SK-N-SH (cell line): ENCODE measurements around the gene CIT. TPM values are rescaled to one million over a fixed set of nuclear protein-coding genes. Genes with fewer than 3 reads are reported as not detected.

Experiments used
- CTCF ChIA-PET: fragments of 300-600, 350-600 bp; formaldehyde crosslinking; extraction: SDS; loops from one replicate; lab custom pipeline; 2021; lab: Yijun Ruan, JAX
- POLR2A ChIA-PET: fragments of 350-600 bp; sonication (Branson Sonifier 250); formaldehyde crosslinking; extraction: SDS; loops from one replicate; lab custom pipeline; 2020; ENCODE audit warnings: antibody characterized with exemption, inconsistent platforms; lab: Yijun Ruan, JAX
- DNase-seq: peaks from one replicate; pipeline ENCODE4 v3.0.0; 2012
- H2AFZ ChIP-seq: fragments of 200-600 bp; sonication (generic); 2 replicates; pipeline ENCODE4 v1.8.1; 2016; ENCODE audit warnings: antibody characterized with exemption, mild to moderate bottlenecking, low read depth
- H3F3A ChIP-seq: fragments of 200-600 bp; sonication (generic); replicated peaks from 2 replicates; pipeline ENCODE3; 2016; ENCODE audit warnings: antibody characterized with exemption, mild to moderate bottlenecking; ENCODE audit not compliant: insufficient read depth
- H3K27ac ChIP-seq, 2 experiments: fragments of 200-500 bp in 1 of 2; fragments of 200-600 bp in 1 of 2; sonication (Bioruptor generic) in 1 of 2; sonication (generic), shearing (Covaris generic) in 1 of 2; 2 replicates each; pipeline versions ENCODE4 v1.5.1 to v1.6.1; 2014 to 2016; ENCODE audit warnings: low read depth in 2 of 2, inconsistent platforms in 1 of 2, low read length in 1 of 2, mild to moderate bottlenecking in 1 of 2, mixed read lengths in 1 of 2
- H3K27me3 ChIP-seq: fragments of 200-600 bp; sonication (generic), shearing (Covaris generic); 2 replicates; pipeline ENCODE4 v1.6.1; 2016; ENCODE audit warnings: mixed run types; ENCODE audit not compliant: insufficient read depth
- H3K36me3 ChIP-seq, 2 experiments: fragments of 200-500 bp in 1 of 2; fragments of 200-600 bp in 1 of 2; sonication (Bioruptor generic) in 1 of 2; sonication (generic) in 1 of 2; replicated peaks in 1 of 2; 2 replicates each; pipeline versions ENCODE3 to v1.5.1; 2014 to 2016; ENCODE audit warnings: low read length in 1 of 2, mild to moderate bottlenecking in 1 of 2; ENCODE audit not compliant: insufficient read depth in 2 of 2, control insufficient read depth in 1 of 2
- H3K4me1 ChIP-seq, 2 experiments: fragments of 200-500 bp in 1 of 2; fragments of 200-600 bp in 1 of 2; sonication (Bioruptor generic) in 1 of 2; sonication (generic), shearing (Covaris generic) in 1 of 2; 2 replicates each; pipeline versions ENCODE4 v1.5.1 to v1.6.1; 2014 to 2016; ENCODE audit warnings: low read depth in 1 of 2, low read length in 1 of 2, mixed run types in 1 of 2; ENCODE audit not compliant: insufficient read depth in 2 of 2, control insufficient read depth in 1 of 2
- H3K4me2 ChIP-seq: fragments of 200-600 bp; sonication (generic), shearing (Covaris generic); 2 replicates; pipeline ENCODE4 v1.6.1; 2017; ENCODE audit warnings: mixed run types
- H3K4me3 ChIP-seq, 2 experiments: fragments of 200-500 bp in 1 of 2; fragments of 200-600 bp in 1 of 2; sonication (Bioruptor generic) in 1 of 2; sonication (generic), shearing (Covaris generic) in 1 of 2; 2 replicates each; pipeline versions ENCODE4 v1.5.1 to v1.8.1; 2014 to 2016; ENCODE audit warnings: low read depth in 2 of 2, inconsistent platforms in 1 of 2, low read length in 1 of 2, mild to moderate bottlenecking in 1 of 2, mixed read lengths in 1 of 2, moderate library complexity in 1 of 2
- H3K79me2 ChIP-seq: fragments of 200-600 bp; sonication (generic); 2 replicates; pipeline ENCODE4 v1.8.1; 2017; ENCODE audit warnings: mild to moderate bottlenecking; ENCODE audit not compliant: insufficient read depth
- H3K9ac ChIP-seq: fragments of 200-600 bp; sonication (generic); 2 replicates; pipeline ENCODE4 v1.6.1; 2017; ENCODE audit warnings: mixed run types
- H3K9me2 ChIP-seq: fragments of 200-600 bp; sonication (generic); 2 replicates; pipeline ENCODE4 v1.6.1; 2017; ENCODE audit warnings: mixed run types
- H3K9me3 ChIP-seq: fragments of 200-600 bp; sonication (generic); 2 replicates; pipeline ENCODE4 v1.6.1; 2017; ENCODE audit warnings: mixed run types, mild to moderate bottlenecking, moderate library complexity
- H4K20me1 ChIP-seq: fragments of 200-600 bp; sonication (generic); 2 replicates; pipeline ENCODE4 v1.6.1; 2017; ENCODE audit warnings: mild to moderate bottlenecking, mixed run types; ENCODE audit not compliant: insufficient read depth
- CTCF ChIP-seq: fragments of 200-600 bp; sonication (generic); IDR thresholded peaks from 2 replicates; pipeline ENCODE4 v1.6.1; 2017; ENCODE audit warnings: antibody characterized with exemption, mild to moderate bottlenecking, moderate library complexity
- FOXJ3 ChIP-seq: sonication (generic); formaldehyde crosslinking; IDR thresholded peaks from 2 replicates; pipeline ENCODE4 v1.5.1; 2020; ENCODE audit warnings: mild to moderate bottlenecking, missing genetic modification reagents
- GATA2 ChIP-seq: sonication (generic); formaldehyde crosslinking; IDR thresholded peaks from 2 replicates; pipeline ENCODE4 v1.5.0; 2020; ENCODE audit warnings: mild to moderate bottlenecking, missing genetic modification reagents
- MAX ChIP-seq: IDR thresholded peaks from 2 replicates; pipeline ENCODE4 v1.4.0; 2012; ENCODE audit warnings: low read depth
- POLR2AphosphoS5 ChIP-seq: IDR thresholded peaks from 2 replicates; pipeline ENCODE4 v1.6.1; 2012; ENCODE audit warnings: low read depth, low read length
- RAD21 ChIP-seq: IDR thresholded peaks from 2 replicates; pipeline ENCODE4 v1.6.1; 2012; ENCODE audit warnings: mild to moderate bottlenecking, low read length
- REST ChIP-seq: IDR thresholded peaks from 2 replicates; pipeline ENCODE4 v1.6.1; 2012; ENCODE audit warnings: mild to moderate bottlenecking, low read depth, low read length, moderate library complexity
- SIN3A ChIP-seq: IDR thresholded peaks from 2 replicates; pipeline ENCODE4 v1.6.1; 2012; ENCODE audit warnings: low read depth, mild to moderate bottlenecking, low read length, moderate library complexity, borderline replicate concordance
- SMC3 ChIP-seq: IDR thresholded peaks from 2 replicates; pipeline ENCODE4 v1.6.1; 2012; ENCODE audit warnings: low read depth, low read length, improper control_type of control experiment
- TCF12 ChIP-seq: IDR thresholded peaks from 2 replicates; pipeline ENCODE4 v1.4.0; 2012
- USF2 ChIP-seq: fragments of 150-350 bp; IDR thresholded peaks from 2 replicates; pipeline ENCODE4 v1.6.1; 2017; ENCODE audit warnings: antibody characterized with exemption, low read length, low read depth, borderline replicate concordance
- YY1 ChIP-seq: IDR thresholded peaks from 2 replicates; pipeline ENCODE4 v1.4.0; 2012; ENCODE audit warnings: low read depth, mild to moderate bottlenecking
- WGBS: methylation state at CpG from one replicate; pipeline ENCODE4 v1.1.6; 2017; ENCODE audit warnings: low lambda C conversion rate; 5-methylcytosine and 5-hydroxymethylcytosine counted together
- polyA plus RNA-seq, 3 experiments: library from polyadenylated mRNA; depleted of rRNA; stranded (reverse); fragments of >200 nt; gene quantifications; 2 replicates each; pipeline ENCODE4 v1.2.3, GENCODE V29; 2012

The CIT gene
- polyA plus RNA-seq, 1 of the 3 experiments (the other 2 are of a cell fraction): 7.7 TPM

GRCh38 chr12:119910586-119910985, 33.5 kb upstream of the CIT start (continued):
- TF ChIP-seq REST (no peak), SIN3A (no peak), POLR2AphosphoS5 (no peak), USF2 (no peak)

GRCh38 chr12:119902084-119902509, 25.0 kb upstream of the CIT start:
- TF ChIP-seq RAD21: peak; percentile 85
- 0 out of 2 replicates have a peak, but pooled peaks have one; percentile 12 for TF ChIP-seq MAX
- TF ChIP-seq SMC3: peak; percentile 71
- 0 out of 2 replicates have a peak, but pooled peaks have one; percentile 38 for TF ChIP-seq YY1
- peak; percentile 93 for TF ChIP-seq GATA2 (CRISPR knock-in tag)
- TF ChIP-seq CTCF: peak; percentile 86
- no peak for TF ChIP-seq FOXJ3 (CRISPR knock-in tag)
- no peak for TF ChIP-seq TCF12
- no peak overlapping the region for H3K27ac ChIP-seq
- H3K9me3 ChIP-seq: no peaks in the 10 kb centered on the region
- H3K4me2 ChIP-seq: no peak overlapping the region
- no peaks in the 10 kb centered on the region for H3K4me1 ChIP-seq
- no peaks in the 10 kb centered on the region for H3F3A ChIP-seq
- no peak overlapping the region for H3K9ac ChIP-seq
- under 1% methylated on average over 5 of the region's 5 CpGs for WGBS
- H4K20me1 ChIP-seq: no peaks in the 10 kb centered on the region
- no peaks in the 10 kb centered on the region for H3K36me3 ChIP-seq
- H3K27me3 ChIP-seq: no peaks in the 10 kb centered on the region
- peak; percentile 81 for DNase-seq
- CTCF ChIA-PET: interaction anchor here (0.7 to 2.8 kb wide), 13 partner anchors 9 to 234 kb away, joined by 3 to 8 read pairs (median 4); partner anchors contain the start of gene PRKAB1
- no peaks in the 10 kb centered on the region for H3K79me2 ChIP-seq
- peak overlapping the region; percentile 57; the same call in 1 of the 2 replicates for H2AFZ ChIP-seq
- POLR2A ChIA-PET: no interaction called here
- no peak overlapping the region; a peak in 1 of 4 replicates for H3K4me3 ChIP-seq
- H3K9me2 ChIP-seq: no peaks in the 10 kb centered on the region
